Tongue (tissue), 2 donors: Measurements from ENCODE around the gene BAZ2A. TPM values are rescaled to one million over a fixed set of nuclear protein-coding genes. Genes with fewer than 3 reads are reported as not detected.

Experiments
- DNase-seq: peaks from one replicate; pipeline ENCODE4 v3.0.0-alpha.2; 2015
- total RNA-seq: library from RNA; depleted of rRNA; stranded (reverse); fragments of >200 nt; gene quantifications from one replicate; pipeline ENCODE4 v1.2.3, GENCODE V29; 2014

The BAZ2A gene
- total RNA-seq, 1 donor from 2014 or later: 34.6 TPM

- peak; percentile 80 for DNase-seq
Observed at GRCh38 chr12:56634837-56635791, 5.0 kb upstream of the BAZ2A start.

- DNase-seq: peak; percentile 55
Observed at GRCh38 chr12:56634242-56634836, 4.2 kb upstream of the BAZ2A start.

- no peak for DNase-seq
Observed at GRCh38 chr12:56633468-56634241, 3.5 kb upstream of the BAZ2A start.

GRCh38 chr12:56632701-56633467, 2.8 kb upstream of the BAZ2A start:
- no peak for DNase-seq

- DNase-seq: peak; percentile 71
Observed at GRCh38 chr12:56631790-56632700, 1.9 kb upstream of the BAZ2A start.

GRCh38 chr12:56629459-56630179, 507 bp downstream of the BAZ2A start:
- peak; percentile 36 for DNase-seq

GRCh38 chr12:56628671-56629458, 1.3 kb downstream of the BAZ2A start:
- DNase-seq: peak; percentile 77

- no peak for DNase-seq
Observed at GRCh38 chr12:56626701-56627100, 3.4 kb downstream of the BAZ2A start.

GRCh38 chr12:56622535-56622934, 7.6 kb downstream of the BAZ2A start:
- no peak for DNase-seq

- no peak for DNase-seq
Observed at GRCh38 chr12:56616925-56617324, 13.2 kb downstream of the BAZ2A start.

GRCh38 chr12:56616244-56616643, 13.9 kb downstream of the BAZ2A start:
- no peak for DNase-seq

- DNase-seq: no peak
Observed at GRCh38 chr12:56614627-56615026, 15.5 kb downstream of the BAZ2A start.

- DNase-seq: no peak
Observed at GRCh38 chr12:56604355-56604754, 25.8 kb downstream of the BAZ2A start.

- DNase-seq: no peak
Observed at GRCh38 chr12:56602239-56602638, 27.9 kb downstream of the BAZ2A start.

GRCh38 chr12:56601503-56601902, 28.6 kb downstream of the BAZ2A start:
- DNase-seq: no peak

- no peak for DNase-seq
Observed at GRCh38 chr12:56600753-56601152, 29.4 kb downstream of the BAZ2A start.

- no peak for DNase-seq
Observed at GRCh38 chr12:56599797-56600196, 30.3 kb downstream of the BAZ2A start.

- no peak for DNase-seq
Observed at GRCh38 chr12:56599041-56599440, 31.1 kb downstream of the BAZ2A start.

- DNase-seq: no peak
Observed at GRCh38 chr12:56596815-56597214, 33.3 kb downstream of the BAZ2A start.
